Fibroblast of lung (primary cell): ENCODE results near the gene PHB1.

Source experiments
- CTCF ChIP-seq, 2 donors: IDR thresholded peaks in 1 of 2; conservative IDR thresholded peaks in 1 of 2; 1 replicate in 1 of 2; 2 replicates in 1 of 2; pipeline ENCODE4 v1.5.1; 2011 to 2012; ENCODE audit warnings: low read length in 2 of 2, control low read depth in 1 of 2, inconsistent platforms in 1 of 2, low read depth in 1 of 2, mild to moderate bottlenecking in 1 of 2
- EZH2 ChIP-seq: IDR thresholded peaks from 2 replicates; pipeline ENCODE4 v1.5.1; 2012; ENCODE audit warnings: low read length, control low read depth, mild to moderate bottlenecking; ENCODE audit errors: missing control alignments

- TF ChIP-seq CTCF (conservative IDR thresholded peaks at IDR 0.05 in 1 of 2, IDR thresholded peaks at IDR 0.05 in 1 of 2; ENCODE audit: low read depth in 1 of 2, low read length in 2 of 2) (no peak), EZH2 (no peak)
Measured at GRCh38 chr17:49404906-49405305, 9.8 kb downstream of the PHB1 start.
